Osteocyte (in vitro differentiated cells): Measurements from ENCODE around the gene SPTLC3. TPM values are rescaled to one million over a fixed set of nuclear protein-coding genes. Genes with fewer than 3 reads are reported as not detected.
A peak's percentile ranks its signal among the peaks of the same experiment; 100 is the strongest.

Experiments
- DNase-seq: peaks from one replicate; pipeline ENCODE4 v3.0.0; 2021; ENCODE audit warnings: mixed read lengths; ENCODE audit not compliant: unreplicated experiment; ENCODE audit errors: extremely low spot score
- H3K27ac Mint-ChIP-seq: one replicate; pipeline ENCODE4 v1.8.0; 2021; ENCODE audit warnings: mild to moderate bottlenecking, mixed read lengths; ENCODE audit not compliant: unreplicated experiment
- H3K27me3 Mint-ChIP-seq: one replicate; pipeline ENCODE4 v1.8.0; 2021; ENCODE audit warnings: mixed read lengths; ENCODE audit not compliant: unreplicated experiment
- H3K36me3 Mint-ChIP-seq: one replicate; pipeline ENCODE4 v1.8.0; 2021; ENCODE audit warnings: mixed read lengths; ENCODE audit not compliant: unreplicated experiment
- H3K4me1 Mint-ChIP-seq: one replicate; pipeline ENCODE4 v1.8.0; 2021; ENCODE audit warnings: mixed read lengths; ENCODE audit not compliant: unreplicated experiment
- H3K4me3 Mint-ChIP-seq: one replicate; pipeline ENCODE4 v1.8.0; 2021; ENCODE audit warnings: mild to moderate bottlenecking, moderate library complexity, mixed read lengths; ENCODE audit not compliant: unreplicated experiment
- H3K9me3 Mint-ChIP-seq: one replicate; pipeline ENCODE4 v1.8.0; 2021; ENCODE audit warnings: mixed read lengths; ENCODE audit not compliant: unreplicated experiment
- CTCF ChIP-seq: fragments of 200-600 bp; sonication (generic); IDR thresholded peaks from 2 replicates; pipeline ENCODE4 v1.5.0; 2021; ENCODE audit warnings: antibody characterized with exemption, mild to moderate bottlenecking, moderate library complexity
- total RNA-seq: library from RNA; stranded (reverse); gene quantifications from 2 replicates; pipeline ENCODE4 v1.2.1, GENCODE V29; 2021

SPTLC3 gene
- total RNA-seq, 1 donor from 2014 or later, result 5.0 TPM

- TF ChIP-seq CTCF, result no peak
- no peaks in the 10 kb centered on the region for H3K36me3 Mint-ChIP-seq
- H3K4me1 Mint-ChIP-seq, result peaks cover 37% of the 10 kb centered on the region
- H3K27ac Mint-ChIP-seq, result peak overlapping the region; percentile 60
- no peak overlapping the region for H3K4me3 Mint-ChIP-seq
- no peaks in the 10 kb centered on the region for H3K9me3 Mint-ChIP-seq
- peaks cover 6% of the 10 kb centered on the region for H3K27me3 Mint-ChIP-seq
- no peak for DNase-seq
Observed at GRCh38 chr20:13140775-13141174, 132.0 kb downstream of the SPTLC3 start.

- no peak for DNase-seq
- Mint-ChIP-seq H3K27me3 (peaks cover 6% of the 10 kb centered on the region), H3K4me3 (no peak overlapping the region), H3K4me1 (peaks cover 39% of the 10 kb centered on the region), H3K36me3 (no peaks in the 10 kb centered on the region), H3K9me3 (no peaks in the 10 kb centered on the region), H3K27ac (peak overlapping the region; percentile 60)
- TF ChIP-seq CTCF, result no peak
Observed at GRCh38 chr20:13141546-13141945, 132.8 kb downstream of the SPTLC3 start.

GRCh38 chr20:13142143-13142542 lies 133.4 kb downstream of the SPTLC3 start:
- H3K9me3 Mint-ChIP-seq, result no peaks in the 10 kb centered on the region
- TF ChIP-seq CTCF, result no peak
- peaks cover 45% of the 10 kb centered on the region for H3K4me1 Mint-ChIP-seq
- no peaks in the 10 kb centered on the region for H3K36me3 Mint-ChIP-seq
- H3K27me3 Mint-ChIP-seq, result peaks cover 6% of the 10 kb centered on the region
- no peak overlapping the region for H3K4me3 Mint-ChIP-seq
- DNase-seq, result no peak
- H3K27ac Mint-ChIP-seq, result peak overlapping the region; percentile 31

GRCh38 chr20:13147071-13147963 lies 138.5 kb downstream of the SPTLC3 start:
- Mint-ChIP-seq H3K9me3 (peaks cover 8% of the 10 kb centered on the region), H3K36me3 (peaks cover 4% of the 10 kb centered on the region), H3K27me3 (peaks cover 14% of the 10 kb centered on the region), H3K27ac (peak overlapping the region; percentile 72), H3K4me1 (peaks cover 36% of the 10 kb centered on the region), H3K4me3 (no peak overlapping the region)
- TF ChIP-seq CTCF, result no peak
- DNase-seq, result no peak

- TF ChIP-seq CTCF, result no peak
- Mint-ChIP-seq H3K27me3 (peaks cover 14% of the 10 kb centered on the region), H3K4me1 (peaks cover 32% of the 10 kb centered on the region), H3K27ac (peak overlapping the region; percentile 44), H3K4me3 (peak overlapping the region; percentile 3), H3K9me3 (peaks cover 8% of the 10 kb centered on the region), H3K36me3 (peaks cover 4% of the 10 kb centered on the region)
- DNase-seq, result no peak
Observed at GRCh38 chr20:13147971-13148370, 139.2 kb downstream of the SPTLC3 start.
